Measurements from ENCODE around the gene PDIK1L. TPM values are rescaled to one million over a fixed set of nuclear protein-coding genes. Genes with fewer than 3 reads are reported as not detected.

The PDIK1L gene
- total and polyA plus RNA-seq, 2 of the 4 experiments (the other 2 are of a cell fraction), result 1.4 to 3.0 TPM

DNA sequence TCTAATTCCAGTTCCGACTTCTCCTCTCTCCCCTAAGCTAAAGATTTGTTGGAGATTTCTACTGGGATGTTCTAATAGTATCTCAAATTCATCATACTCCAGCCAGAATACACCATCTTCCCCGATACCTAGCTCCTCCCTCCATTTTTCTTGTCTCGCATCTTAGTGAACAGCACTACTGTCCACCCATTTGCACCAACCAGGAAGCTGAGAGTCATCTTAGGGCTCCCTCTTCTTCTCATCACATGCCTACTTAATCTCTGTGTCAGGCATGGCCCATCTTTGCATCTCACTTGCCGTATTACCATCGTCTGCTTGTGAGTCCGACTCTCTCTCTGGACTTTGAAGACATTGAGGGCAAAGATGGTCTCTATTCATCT, 40.7 kb upstream of the PDIK1L start:
- H4K20me1 ChIP-seq (ENCODE audit: insufficient read depth, low read length), result no peaks in the 10 kb centered on the region
- in situ Hi-C loops (cut with MboI; ENCODE audit: low sequenced_read_pairs) (no loop called here), intact Hi-C loops (cut with micrococcal nuclease) (no loop called here), dilution Hi-C loops (cut with HindIII; ENCODE audit: low sequenced_read_pairs, unreplicated experiment) (no loop called here)
- H2AFZ ChIP-seq (replicated peaks; ENCODE audit: low read length, poor library complexity), result no peak overlapping the region
- no peak overlapping the region for H3K4me3 ChIP-seq (ENCODE audit: insufficient read depth, low read depth, low read length)
- no peaks in the 10 kb centered on the region for H3K36me3 ChIP-seq (ENCODE audit: control insufficient read depth, insufficient read depth, low read length)
- no peak overlapping the region for H2BK5ac ChIP-seq (ENCODE audit: low read depth, low read length, poor library complexity, severe bottlenecking)
- H2BK20ac ChIP-seq (ENCODE audit: low read depth, low read length), result no peak overlapping the region
- no peaks in the 10 kb centered on the region for H3K9me1 ChIP-seq (ENCODE audit: insufficient read depth, low read length)
- 81% methylated on average over 2 of the region's 6 CpGs; no CpG with 5 or more reads in 1 of the 2 experiments for WGBS, 2 experiments (ENCODE audit: extremely low coverage in 2 of 2, insufficient read length in 1 of 2)
- H3K14ac ChIP-seq (replicated peaks; ENCODE audit: low read depth, low read length), result no peak overlapping the region
- H3K27me3 ChIP-seq (ENCODE audit: control insufficient read depth, insufficient read depth, low read length), result peaks cover 67% of the 10 kb centered on the region
- POLR2A ChIA-PET (ENCODE audit: unreplicated experiment), result no interaction called here
- no peak overlapping the region for H2AK5ac ChIP-seq (ENCODE audit: low read depth, low read length)
- H3K27ac ChIP-seq (ENCODE audit: insufficient read depth, low read length), result no peak overlapping the region
- H3K9me3 ChIP-seq (ENCODE audit: control insufficient read depth, insufficient read depth, low read length), result no peaks in the 10 kb centered on the region
- TF ChIP-seq CEBPB (IDR thresholded peaks at IDR 0.05; ENCODE audit: low read depth, low read length), result no peak
- no peak for TF ChIP-seq FOS (IDR thresholded peaks at IDR 0.05; ENCODE audit: low read depth, low read length)
- TF ChIP-seq, protein P1, sequence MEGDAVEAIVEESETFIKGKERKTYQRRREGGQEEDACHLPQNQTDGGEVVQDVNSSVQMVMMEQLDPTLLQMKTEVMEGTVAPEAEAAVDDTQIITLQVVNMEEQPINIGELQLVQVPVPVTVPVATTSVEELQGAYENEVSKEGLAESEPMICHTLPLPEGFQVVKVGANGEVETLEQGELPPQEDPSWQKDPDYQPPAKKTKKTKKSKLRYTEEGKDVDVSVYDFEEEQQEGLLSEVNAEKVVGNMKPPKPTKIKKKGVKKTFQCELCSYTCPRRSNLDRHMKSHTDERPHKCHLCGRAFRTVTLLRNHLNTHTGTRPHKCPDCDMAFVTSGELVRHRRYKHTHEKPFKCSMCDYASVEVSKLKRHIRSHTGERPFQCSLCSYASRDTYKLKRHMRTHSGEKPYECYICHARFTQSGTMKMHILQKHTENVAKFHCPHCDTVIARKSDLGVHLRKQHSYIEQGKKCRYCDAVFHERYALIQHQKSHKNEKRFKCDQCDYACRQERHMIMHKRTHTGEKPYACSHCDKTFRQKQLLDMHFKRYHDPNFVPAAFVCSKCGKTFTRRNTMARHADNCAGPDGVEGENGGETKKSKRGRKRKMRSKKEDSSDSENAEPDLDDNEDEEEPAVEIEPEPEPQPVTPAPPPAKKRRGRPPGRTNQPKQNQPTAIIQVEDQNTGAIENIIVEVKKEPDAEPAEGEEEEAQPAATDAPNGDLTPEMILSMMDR (conservative IDR thresholded peaks at IDR 0.05; ENCODE audit: low read depth, low read length), result no peak
- no peak for TF ChIP-seq BHLHE40 (IDR thresholded peaks at IDR 0.05; ENCODE audit: low read depth, low read length)
- no peak for TF ChIP-seq RAD21 (IDR thresholded peaks at IDR 0.05; ENCODE audit: low read length)
- TF ChIP-seq, protein P2, sequence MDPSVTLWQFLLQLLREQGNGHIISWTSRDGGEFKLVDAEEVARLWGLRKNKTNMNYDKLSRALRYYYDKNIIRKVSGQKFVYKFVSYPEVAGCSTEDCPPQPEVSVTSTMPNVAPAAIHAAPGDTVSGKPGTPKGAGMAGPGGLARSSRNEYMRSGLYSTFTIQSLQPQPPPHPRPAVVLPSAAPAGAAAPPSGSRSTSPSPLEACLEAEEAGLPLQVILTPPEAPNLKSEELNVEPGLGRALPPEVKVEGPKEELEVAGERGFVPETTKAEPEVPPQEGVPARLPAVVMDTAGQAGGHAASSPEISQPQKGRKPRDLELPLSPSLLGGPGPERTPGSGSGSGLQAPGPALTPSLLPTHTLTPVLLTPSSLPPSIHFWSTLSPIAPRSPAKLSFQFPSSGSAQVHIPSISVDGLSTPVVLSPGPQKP (IDR thresholded peaks at IDR 0.05; ENCODE audit: borderline replicate concordance, low read depth, low read length), result no peak
- no peak for TF ChIP-seq RFX5 (IDR thresholded peaks at IDR 0.05; ENCODE audit: low read depth, low read length)
- no peak for TF ChIP-seq MXI1 (IDR thresholded peaks at IDR 0.05; ENCODE audit: borderline replicate concordance, low read depth, low read length)
- no peak for TF ChIP-seq NFE2L2 (IDR thresholded peaks at IDR 0.05; ENCODE audit: low read depth, low read length)
- ATAC-seq (ENCODE audit: low read depth) (no peak), DNase-seq (no peak)
- no TSS peak for BruUV-seq (replicated peaks)
- H3K4me1 ChIP-seq (ENCODE audit: control insufficient read depth, insufficient read depth, low read length), result no peaks in the 10 kb centered on the region
- no peak overlapping the region for H2AK9ac ChIP-seq (replicated peaks; ENCODE audit: low read depth, low read length, poor library complexity)
- H2BK120ac ChIP-seq (ENCODE audit: low read depth, low read length), result no peak overlapping the region
- no peak overlapping the region for H3K4ac ChIP-seq (ENCODE audit: low read depth, low read length)
- no peak overlapping the region for H3K4me2 ChIP-seq (ENCODE audit: low read depth, low read length)
- no peak overlapping the region for H3K56ac ChIP-seq (ENCODE audit: extremely low read depth, insufficient read depth, low read length)
- CTCF ChIA-PET, result no interaction called here
- H4K5ac ChIP-seq (ENCODE audit: low read depth, low read length), result no peak overlapping the region
- no peak overlapping the region for H4K8ac ChIP-seq (ENCODE audit: low read depth in 2 of 2, low read length in 2 of 2)
- no peak overlapping the region for H4K91ac ChIP-seq (ENCODE audit: insufficient read depth, low read depth, low read length)
- no peak overlapping the region for H3K18ac ChIP-seq (ENCODE audit: low read depth, low read length)
- no peaks in the 10 kb centered on the region for H3K79me1 ChIP-seq (ENCODE audit: low read depth in 1 of 2, low read length in 2 of 2)
- no peak overlapping the region for H3K9ac ChIP-seq (ENCODE audit: low read depth, low read length)
- no peak overlapping the region for H2BK15ac ChIP-seq (ENCODE audit: low read depth, low read length)
- H3K23ac ChIP-seq (ENCODE audit: low read depth, low read length), result no peak overlapping the region

Measured in IMR-90 (cell line).